OCI-M1 (cell line): ENCODE data around the gene KCNJ6.
A peak's percentile ranks its signal among the peaks of the same experiment; 100 is the strongest.

Experiments used
- DNase-seq: peaks from one replicate; lab custom pipeline; 2025; lab: John Stamatoyannopoulos, UW

Gene KCNJ6

GRCh38 chr21:37904856-37905255 is 11.4 kb downstream of the KCNJ6 start:
- DNase-seq, result no peak

- DNase-seq, result no peak
Measured at GRCh38 chr21:37903396-37903795, 12.9 kb downstream of the KCNJ6 start.

- no peak for DNase-seq
Measured at GRCh38 chr21:37899146-37899545, 17.1 kb downstream of the KCNJ6 start.

- no peak for DNase-seq
Measured at GRCh38 chr21:37896788-37897187, 19.5 kb downstream of the KCNJ6 start.

DNA sequence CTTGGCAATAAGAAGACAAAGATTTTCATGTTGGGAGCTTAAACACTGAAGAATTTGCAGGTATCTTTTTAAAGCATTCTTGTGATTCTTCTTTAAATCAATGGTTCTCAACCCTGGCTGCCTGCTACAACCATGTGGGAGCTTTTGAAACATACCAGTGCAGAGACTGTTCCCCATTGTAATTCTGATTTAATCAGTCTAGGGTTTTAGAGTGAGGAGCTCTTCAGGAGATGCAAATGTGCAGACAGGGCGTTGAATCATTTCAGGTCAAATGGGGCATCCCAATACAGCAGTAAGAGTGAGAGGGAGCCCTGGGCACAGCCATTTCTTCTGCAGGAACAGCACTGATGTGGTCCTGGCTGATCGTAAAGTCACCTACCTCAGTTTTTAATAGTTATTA is 24.3 kb downstream of the KCNJ6 start:
- DNase-seq, result no peak

- DNase-seq, result no peak
Measured at GRCh38 chr21:37888659-37889058, 27.6 kb downstream of the KCNJ6 start.

DNA sequence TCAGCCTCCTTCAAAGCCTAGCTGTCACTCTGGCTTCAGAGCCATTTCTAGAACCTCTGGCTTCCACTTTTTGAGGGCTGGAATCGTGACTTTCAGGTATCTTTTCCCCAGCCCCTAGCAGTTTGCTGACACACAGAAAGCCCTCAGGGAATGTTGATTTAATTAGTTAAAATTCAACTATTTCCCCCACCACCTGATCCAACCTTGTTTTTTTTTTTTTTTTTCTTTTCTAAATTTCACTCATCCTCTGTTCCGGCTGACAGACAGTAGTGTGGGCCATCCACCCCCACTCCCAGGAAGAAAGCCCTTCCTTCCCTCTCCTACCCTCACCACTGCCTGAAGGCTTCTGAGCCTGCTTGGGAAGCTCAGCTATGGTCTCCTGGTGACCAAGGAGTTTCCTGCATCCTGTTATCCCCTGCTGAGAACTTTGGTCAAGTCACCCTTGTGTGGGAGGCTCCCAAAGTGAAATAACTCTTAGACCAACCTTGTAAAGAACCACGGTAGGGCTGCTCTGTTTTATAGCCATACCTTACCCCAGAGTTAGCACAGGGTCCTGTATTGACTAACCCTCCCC is 29.4 kb downstream of the KCNJ6 start:
- DNase-seq, result no peak

GRCh38 chr21:37886120-37886519 is 30.1 kb downstream of the KCNJ6 start:
- DNase-seq, result no peak

GRCh38 chr21:37878946-37879660 is 37.2 kb downstream of the KCNJ6 start:
- peak; percentile 19 for DNase-seq

DNA sequence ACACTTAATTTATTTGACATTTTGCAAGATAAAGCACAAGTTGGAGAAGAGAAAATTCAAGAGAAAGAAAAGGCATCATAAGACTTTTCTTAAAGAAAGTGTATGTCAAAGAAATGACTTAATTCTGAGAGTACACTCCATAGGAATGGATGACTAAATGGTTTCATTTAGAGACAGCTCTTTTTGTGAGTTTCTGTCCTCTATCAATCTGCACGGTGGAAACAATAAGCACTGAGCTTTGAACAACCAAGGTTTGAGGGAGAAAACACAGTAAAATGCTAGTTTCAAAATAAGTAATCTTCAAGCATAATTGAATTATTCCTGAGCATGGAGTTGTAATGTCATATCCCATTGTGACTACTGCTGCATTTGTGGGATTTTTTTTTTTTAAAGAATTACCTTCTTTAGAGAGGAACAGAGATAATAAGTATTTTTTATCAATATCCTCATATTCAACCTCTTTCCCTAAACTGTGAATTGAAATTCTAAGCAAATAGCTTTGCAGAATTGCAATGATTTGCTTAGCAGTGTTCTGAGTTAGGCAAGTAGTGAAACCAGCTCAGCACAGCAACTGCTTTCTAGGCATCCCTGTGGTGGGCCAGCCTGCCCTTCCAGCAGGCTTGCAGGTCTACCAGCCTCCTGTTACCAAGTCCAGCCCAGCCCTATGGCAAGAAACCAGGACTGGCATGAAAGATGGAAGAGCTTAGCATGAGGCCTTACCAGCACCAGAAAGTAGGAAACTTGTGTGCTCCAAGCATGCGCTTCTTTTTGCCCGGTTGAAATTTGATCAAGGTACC is 38.2 kb downstream of the KCNJ6 start:
- DNase-seq, result no peak

DNA sequence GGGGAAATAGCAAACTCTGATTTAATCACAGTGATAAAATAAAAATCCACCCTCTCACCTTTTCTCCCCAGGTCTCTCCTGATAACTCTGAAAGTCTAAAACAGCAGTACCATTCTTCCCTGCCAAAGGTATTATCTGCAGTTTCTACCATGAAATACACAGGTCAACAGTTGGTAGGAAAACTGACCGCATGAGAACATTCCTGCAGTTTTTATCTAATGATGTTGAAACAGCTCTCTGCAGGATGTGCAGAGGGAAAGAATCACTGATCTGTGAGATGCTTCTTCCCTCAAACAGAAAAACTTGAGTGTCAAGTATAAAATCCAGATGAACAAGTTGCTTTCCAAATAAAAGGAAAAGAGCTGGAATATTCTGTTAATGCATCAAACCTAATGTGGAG is 39.1 kb downstream of the KCNJ6 start:
- no peak for DNase-seq

DNA sequence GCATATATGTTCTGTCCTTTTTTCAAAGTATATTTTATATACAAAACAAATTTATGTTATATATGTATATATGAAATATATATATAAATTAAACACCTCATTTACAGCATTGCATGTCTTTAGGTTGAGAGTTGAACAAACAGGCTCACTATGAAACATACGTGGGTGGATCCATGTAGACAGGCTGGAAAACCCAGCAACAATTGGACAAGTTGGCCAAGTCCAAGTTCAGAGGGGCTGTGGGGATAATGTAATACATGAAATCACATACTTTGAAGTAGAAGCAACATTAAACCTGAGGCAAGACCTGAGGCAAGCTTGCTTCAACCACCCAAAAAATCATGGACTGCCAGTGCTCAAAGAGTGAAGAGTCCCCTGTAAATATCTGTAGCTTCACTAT is 39.7 kb downstream of the KCNJ6 start:
- DNase-seq, result no peak

DNA sequence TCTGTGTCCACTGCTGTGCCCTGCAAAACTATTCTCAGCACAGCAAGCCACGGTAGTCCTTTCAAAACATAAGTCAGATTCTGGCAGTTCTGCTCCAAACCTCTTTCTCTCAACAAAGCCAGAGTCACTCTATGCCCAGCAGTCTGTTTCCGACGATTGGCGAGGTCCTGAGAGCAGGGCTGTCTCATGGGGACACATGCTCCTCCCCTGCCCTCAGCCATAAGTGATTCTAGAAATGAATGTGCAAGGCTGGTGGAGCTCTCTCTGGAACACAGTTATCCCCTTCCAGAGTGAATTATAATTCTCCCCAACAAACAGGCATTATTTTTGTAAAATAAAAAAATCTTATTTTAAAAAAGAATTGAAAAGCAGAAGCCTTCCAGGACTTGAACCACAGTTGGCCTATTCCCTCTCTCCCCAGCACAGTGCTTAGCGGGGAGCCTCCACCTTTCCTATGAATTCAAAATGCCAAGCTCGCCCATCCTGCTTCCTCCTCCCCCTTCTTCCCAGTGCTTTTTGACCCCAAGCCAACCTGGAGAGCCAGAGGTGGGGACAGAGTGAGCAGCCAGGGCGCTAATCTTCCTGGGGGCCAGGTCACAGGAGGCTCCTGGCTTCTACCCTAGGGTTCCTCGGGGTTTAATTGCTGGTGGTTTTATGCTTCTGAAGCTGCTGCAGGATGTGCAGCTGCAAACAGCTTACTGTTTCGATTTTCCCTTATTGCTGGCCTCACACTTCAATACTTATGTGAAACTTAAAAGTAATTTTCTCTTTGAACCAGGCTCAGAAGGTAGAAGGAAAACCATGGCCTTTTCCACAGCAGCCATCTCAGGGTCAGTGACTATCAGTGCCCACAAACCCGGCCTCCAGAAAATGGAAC is 41.1 kb downstream of the KCNJ6 start:
- DNase-seq, result no peak

DNA sequence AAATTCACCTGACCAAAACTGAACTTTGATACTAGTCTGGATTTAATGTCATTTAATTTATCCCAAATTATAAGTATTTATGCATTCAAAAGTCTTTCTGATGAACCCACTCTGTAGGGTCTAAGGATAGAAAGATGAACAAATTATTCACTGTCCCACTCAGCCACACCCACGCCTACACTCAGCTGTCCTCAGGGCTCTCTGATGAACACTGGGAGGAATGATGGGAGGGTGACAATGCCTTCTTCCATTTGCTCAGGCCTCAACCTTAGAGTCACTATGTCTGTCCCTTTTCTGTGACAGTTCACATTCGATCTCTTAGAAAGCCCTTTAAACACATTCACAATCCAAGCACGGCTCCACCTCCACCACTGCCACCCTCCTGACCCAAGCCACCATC is 41.8 kb downstream of the KCNJ6 start:
- DNase-seq, result no peak

DNA sequence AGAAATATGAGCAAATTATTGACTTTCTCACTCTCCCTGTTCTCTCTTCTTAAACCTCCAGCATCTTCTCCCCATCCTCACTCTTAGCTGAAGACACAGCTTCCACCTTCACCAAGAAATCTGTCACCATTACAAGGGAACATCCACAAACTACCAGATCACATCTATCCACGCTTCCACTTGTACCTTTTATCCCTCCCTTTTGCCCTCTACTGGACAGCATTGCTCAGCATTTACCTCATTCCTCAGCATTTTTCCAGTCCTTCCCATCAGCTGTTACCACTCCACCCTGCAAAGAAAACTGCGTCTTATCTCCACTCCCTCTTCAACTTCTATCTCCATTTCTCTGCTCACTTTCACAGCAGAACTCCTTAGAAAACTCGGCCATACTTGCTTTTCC is 42.6 kb downstream of the KCNJ6 start:
- DNase-seq, result no peak

- DNase-seq, result no peak
Measured at GRCh38 chr21:37871121-37871862, 45.0 kb downstream of the KCNJ6 start.

- no peak for DNase-seq
Measured at GRCh38 chr21:37870221-37870620, 46.0 kb downstream of the KCNJ6 start.

DNA sequence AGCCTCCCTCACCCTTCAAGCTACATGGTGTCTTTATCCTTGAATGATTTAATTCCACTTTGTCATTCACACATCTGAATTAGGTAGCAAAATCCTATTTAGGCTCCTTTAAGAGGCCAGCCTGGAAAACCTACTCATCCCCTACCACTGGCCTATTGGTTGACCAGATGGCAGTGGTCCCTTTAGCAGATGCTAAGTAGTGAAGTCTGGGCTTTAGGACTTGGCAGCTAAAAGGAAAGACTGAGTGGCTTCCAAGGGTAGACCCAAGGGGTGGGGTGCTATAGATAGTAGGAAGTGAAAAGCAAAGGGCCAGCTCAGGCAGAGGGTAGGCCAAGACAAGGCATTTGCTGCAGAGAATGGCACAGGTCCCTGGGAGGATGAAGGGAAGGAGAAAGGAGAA is 46.6 kb downstream of the KCNJ6 start:
- no peak for DNase-seq

DNA sequence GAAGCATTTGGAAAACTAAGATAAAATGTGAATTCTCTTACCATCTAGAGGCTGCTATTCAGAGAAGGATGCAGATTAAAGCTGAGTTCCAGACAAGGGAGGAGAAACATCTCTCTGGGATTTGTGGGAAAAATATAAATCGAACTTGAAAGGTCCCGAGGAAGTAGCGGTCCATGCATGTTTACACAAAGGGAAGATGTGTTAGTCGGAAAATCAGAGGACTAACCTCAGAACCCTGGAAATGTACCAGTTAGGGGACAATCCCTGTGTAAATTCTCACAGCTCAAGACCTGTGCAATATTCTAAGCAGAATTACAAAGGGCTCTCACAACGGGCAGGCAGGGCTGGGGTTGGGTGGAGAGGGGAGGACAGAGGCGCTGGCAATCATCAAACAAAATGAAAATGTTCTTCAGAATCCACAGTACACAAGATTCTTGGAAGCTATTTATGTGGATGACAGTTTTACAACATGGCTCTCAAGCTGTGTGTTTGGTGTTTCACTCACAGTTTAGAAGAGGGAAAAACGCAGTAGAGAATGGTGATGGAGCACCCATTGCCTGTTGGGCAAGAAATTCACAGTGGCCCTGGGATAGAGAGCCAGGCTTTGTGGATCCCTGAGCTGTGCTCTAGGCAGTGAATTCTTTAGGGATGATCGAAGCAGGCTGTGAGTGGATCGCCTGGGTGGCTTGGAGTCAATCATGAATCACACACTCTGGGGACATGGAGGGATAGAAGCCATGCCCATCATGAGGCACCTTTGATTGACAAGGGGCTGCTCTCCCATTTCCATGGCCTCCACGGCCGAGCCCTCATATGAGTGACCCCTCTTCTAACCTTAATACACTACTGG is 47.6 kb downstream of the KCNJ6 start:
- DNase-seq, result no peak

DNA sequence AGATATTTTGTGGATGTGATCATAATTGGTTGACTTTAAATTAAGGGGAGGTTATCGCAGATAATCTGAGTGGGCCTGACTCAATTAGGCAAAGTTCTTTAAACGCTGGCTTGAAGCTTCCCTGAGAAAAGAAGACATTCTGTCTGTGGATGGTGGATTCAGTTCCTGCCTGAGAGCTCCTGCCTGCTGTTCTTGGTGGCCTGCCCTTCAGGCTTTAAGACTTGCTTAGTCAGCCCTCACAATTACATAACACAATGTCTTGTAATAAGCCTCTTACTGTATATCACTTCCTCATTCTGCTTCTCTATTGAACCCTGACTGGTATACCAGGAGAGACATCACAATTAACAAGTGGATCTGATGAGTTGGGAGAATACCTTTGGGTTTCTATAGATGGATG is 50.2 kb downstream of the KCNJ6 start:
- DNase-seq, result peak; percentile 71

- no peak for DNase-seq
Measured at GRCh38 chr21:37865156-37865555, 51.1 kb downstream of the KCNJ6 start.
